ENCODE results near the gene ZNF445.

The ZNF445 gene

GRCh38 chr3:44477312-44478030 is at the start of gene ZNF445:
ZNF445 (minus strand) TSS chr3:44477670; CDS start chr3:44455549, 22,121 bp downstream.
- Histone ChIP-seq H3K4me3 (peak within 1 kb of the TSS; percentile 85), H3K36me3 (ENCODE audit: insufficient read depth, low read length) (no peaks in the 10 kb centered on the region), H3K9me3 (ENCODE audit: low read depth, low read length) (no peaks in the 10 kb centered on the region), H3K9ac (ENCODE audit: insufficient read length) (peak within 1 kb of the TSS; percentile 75), H3K27ac (peak within 1 kb of the TSS; percentile 79; the same call in 1 of the 2 replicates)
- no peak for DNase-seq (ENCODE audit: low read depth, low spot score)
- TF ChIP-seq FOXP2 (optimal IDR thresholded peaks at IDR 0.05; ENCODE audit: control extremely low read depth, extremely low read length, insufficient read depth) = no peak

GRCh38 chr3:44525060-44525459 is 47.6 kb upstream of the ZNF445 start:
- TF ChIP-seq FOXP2 (optimal IDR thresholded peaks at IDR 0.05; ENCODE audit: control extremely low read depth, extremely low read length, insufficient read depth) (no peak), POLR2AphosphoS5 (IDR thresholded peaks at IDR 0.05; ENCODE audit: borderline replicate concordance, low read depth, low read length) (no peak), EZH2 (IDR thresholded peaks at IDR 0.05) (no peak)
- Histone ChIP-seq H3K9ac (ENCODE audit: insufficient read length) (no peak overlapping the region), H3K36me3 (ENCODE audit: insufficient read depth, low read length) (no peaks in the 10 kb centered on the region), H3K9me3 (ENCODE audit: low read depth, low read length) (no peaks in the 10 kb centered on the region), H3K27ac (no peak overlapping the region), H3K4me3 (no peak overlapping the region)
- no peak for DNase-seq (ENCODE audit: low read depth, low spot score)

DNA sequence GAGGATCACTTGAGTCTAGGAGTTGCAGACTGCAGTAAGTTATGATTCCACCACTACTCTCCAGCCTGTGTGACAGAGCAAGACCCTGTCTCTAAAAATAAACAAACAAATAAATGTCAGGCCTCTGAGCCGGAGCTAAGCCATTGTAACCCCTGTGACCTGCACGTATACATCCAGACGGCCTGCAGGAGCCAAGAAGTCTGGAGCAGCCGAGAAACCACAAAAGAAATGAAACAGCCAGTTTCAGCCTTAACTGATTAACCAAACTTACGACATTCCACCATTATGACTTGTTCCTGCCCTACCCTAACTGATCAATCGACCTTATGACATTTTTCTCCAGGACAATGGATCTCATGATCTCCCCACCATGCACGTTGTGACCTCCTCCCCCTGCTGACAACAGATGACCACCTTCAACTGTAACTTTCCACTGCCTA is 45.0 kb upstream of the ZNF445 start:
- Histone ChIP-seq H3K27ac (no peak overlapping the region), H3K9me3 (ENCODE audit: low read depth, low read length) (no peaks in the 10 kb centered on the region), H3K9ac (ENCODE audit: insufficient read length) (no peak overlapping the region), H3K4me3 (no peak overlapping the region), H3K36me3 (ENCODE audit: insufficient read depth, low read length) (no peaks in the 10 kb centered on the region)
- DNase-seq (ENCODE audit: low read depth, low spot score) = no peak
- TF ChIP-seq POLR2AphosphoS5 (IDR thresholded peaks at IDR 0.05; ENCODE audit: borderline replicate concordance, low read depth, low read length) (no peak), FOXP2 (optimal IDR thresholded peaks at IDR 0.05; ENCODE audit: control extremely low read depth, extremely low read length, insufficient read depth) (no peak), EZH2 (IDR thresholded peaks at IDR 0.05) (no peak)

DNA sequence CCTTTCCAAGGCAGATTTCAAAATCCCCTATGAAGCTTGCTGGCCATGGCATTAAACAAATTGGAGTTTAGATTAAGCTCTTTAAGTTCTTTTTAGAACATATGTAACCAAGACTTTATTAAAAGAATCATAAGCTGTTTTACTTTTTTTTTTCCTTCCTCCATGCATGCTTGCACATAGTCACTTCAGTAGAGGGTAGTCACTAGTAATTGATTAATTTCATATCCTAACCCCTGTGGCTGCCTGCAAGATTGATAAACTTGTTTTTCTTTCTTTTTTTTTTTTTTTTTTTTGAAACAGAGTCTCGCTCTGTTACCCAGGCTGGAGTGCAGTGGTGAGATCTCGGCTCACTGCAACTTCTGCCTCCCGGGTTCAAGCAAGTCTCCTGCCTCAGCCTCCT is 44.3 kb upstream of the ZNF445 start:
- no peak overlapping the region for H3K27ac ChIP-seq
- H3K9me3 ChIP-seq (ENCODE audit: low read depth, low read length) = no peaks in the 10 kb centered on the region
- no peak for TF ChIP-seq POLR2AphosphoS5 (IDR thresholded peaks at IDR 0.05; ENCODE audit: borderline replicate concordance, low read depth, low read length)
- TF ChIP-seq FOXP2 (optimal IDR thresholded peaks at IDR 0.05; ENCODE audit: control extremely low read depth, extremely low read length, insufficient read depth) = no peak
- no peak for TF ChIP-seq EZH2 (IDR thresholded peaks at IDR 0.05)
- H3K4me3 ChIP-seq = no peak overlapping the region
- DNase-seq (ENCODE audit: low read depth, low spot score) = no peak
- H3K36me3 ChIP-seq (ENCODE audit: insufficient read depth, low read length) = no peaks in the 10 kb centered on the region
- no peak overlapping the region for H3K9ac ChIP-seq (ENCODE audit: insufficient read length)

DNA sequence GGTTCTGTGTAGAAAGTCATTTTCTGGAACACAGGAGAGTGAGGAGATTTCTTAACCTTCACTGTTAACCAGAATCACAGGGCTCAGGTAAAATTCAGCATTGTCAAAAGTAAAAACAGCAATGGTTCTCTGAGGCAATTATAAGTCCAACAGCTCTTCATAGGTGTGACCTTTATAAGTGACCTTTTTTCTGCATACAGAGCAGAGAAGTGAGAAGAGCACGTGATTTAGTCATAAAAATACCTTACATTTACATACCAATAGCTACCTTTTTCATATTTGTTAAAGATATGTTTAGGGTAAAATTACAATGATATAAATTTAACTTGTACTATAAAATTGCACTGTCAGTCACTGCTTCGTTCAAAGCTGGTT is 41.3 kb upstream of the ZNF445 start:
- H3K9ac ChIP-seq (ENCODE audit: insufficient read length) = no peak overlapping the region
- H3K27ac ChIP-seq = no peak overlapping the region
- DNase-seq (ENCODE audit: low read depth, low spot score) = no peak
- TF ChIP-seq FOXP2 (optimal IDR thresholded peaks at IDR 0.05; ENCODE audit: control extremely low read depth, extremely low read length, insufficient read depth) = no peak
- no peak for TF ChIP-seq POLR2AphosphoS5 (IDR thresholded peaks at IDR 0.05; ENCODE audit: borderline replicate concordance, low read depth, low read length)
- TF ChIP-seq EZH2 (IDR thresholded peaks at IDR 0.05) = no peak
- H3K36me3 ChIP-seq (ENCODE audit: insufficient read depth, low read length) = no peaks in the 10 kb centered on the region
- no peak overlapping the region for H3K4me3 ChIP-seq
- H3K9me3 ChIP-seq (ENCODE audit: low read depth, low read length) = no peaks in the 10 kb centered on the region

GRCh38 chr3:44516230-44516629 is 38.8 kb upstream of the ZNF445 start:
- no peak for DNase-seq (ENCODE audit: low read depth, low spot score)

GRCh38 chr3:44513513-44513912 is 36.0 kb upstream of the ZNF445 start:
- no peak overlapping the region for H3K9ac ChIP-seq (ENCODE audit: insufficient read length)
- no peaks in the 10 kb centered on the region for H3K9me3 ChIP-seq (ENCODE audit: low read depth, low read length)
- DNase-seq (ENCODE audit: low read depth, low spot score) = no peak
- TF ChIP-seq POLR2AphosphoS5 (IDR thresholded peaks at IDR 0.05; ENCODE audit: borderline replicate concordance, low read depth, low read length) = no peak
- TF ChIP-seq EZH2 (IDR thresholded peaks at IDR 0.05) = no peak
- no peak for TF ChIP-seq FOXP2 (optimal IDR thresholded peaks at IDR 0.05; ENCODE audit: control extremely low read depth, extremely low read length, insufficient read depth)
- H3K4me3 ChIP-seq = no peak overlapping the region
- no peaks in the 10 kb centered on the region for H3K36me3 ChIP-seq (ENCODE audit: insufficient read depth, low read length)
- H3K27ac ChIP-seq = no peak overlapping the region

More at GRCh38 chr3:44516230-44516629, 38.8 kb upstream of the ZNF445 start:
- Histone ChIP-seq H3K36me3 (ENCODE audit: insufficient read depth, low read length) (no peaks in the 10 kb centered on the region), H3K9ac (ENCODE audit: insufficient read length) (no peak overlapping the region), H3K4me3 (no peak overlapping the region), H3K27ac (no peak overlapping the region), H3K9me3 (ENCODE audit: low read depth, low read length) (no peaks in the 10 kb centered on the region)
- no peak for TF ChIP-seq EZH2 (IDR thresholded peaks at IDR 0.05)
- no peak for TF ChIP-seq FOXP2 (optimal IDR thresholded peaks at IDR 0.05; ENCODE audit: control extremely low read depth, extremely low read length, insufficient read depth)
- no peak for TF ChIP-seq POLR2AphosphoS5 (IDR thresholded peaks at IDR 0.05; ENCODE audit: borderline replicate concordance, low read depth, low read length)

DNA sequence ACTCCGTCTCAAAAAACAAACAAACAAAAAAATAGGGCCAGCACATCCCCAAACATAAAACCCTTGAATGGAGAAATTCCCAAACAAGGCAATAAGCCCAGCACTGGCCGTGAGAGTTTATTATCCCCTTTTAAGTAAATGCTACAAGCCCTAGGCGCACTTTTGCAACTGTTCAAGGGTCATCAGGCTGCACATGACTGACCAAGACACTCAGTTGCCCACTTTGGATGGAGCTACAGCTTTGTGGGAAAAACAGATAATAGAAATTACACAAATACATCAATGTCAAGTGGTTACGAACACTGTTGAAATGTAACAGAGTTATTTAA is 33.7 kb upstream of the ZNF445 start:
- Histone ChIP-seq H3K9me3 (ENCODE audit: low read depth, low read length) (no peaks in the 10 kb centered on the region), H3K9ac (ENCODE audit: insufficient read length) (peak overlapping the region; percentile 86), H3K36me3 (ENCODE audit: insufficient read depth, low read length) (no peaks in the 10 kb centered on the region; the same call in 1 of the 2 replicates), H3K4me3 (peak overlapping the region; percentile 79), H3K27ac (no peak overlapping the region)
- TF ChIP-seq FOXP2 (optimal IDR thresholded peaks at IDR 0.05; ENCODE audit: control extremely low read depth, extremely low read length, insufficient read depth) (no peak), POLR2AphosphoS5 (IDR thresholded peaks at IDR 0.05; ENCODE audit: borderline replicate concordance, low read depth, low read length) (no peak), EZH2 (IDR thresholded peaks at IDR 0.05) (no peak)
- no peak for DNase-seq (ENCODE audit: low read depth, low spot score)

- no peak for DNase-seq (ENCODE audit: low read depth, low spot score)
- TF ChIP-seq FOXP2 (optimal IDR thresholded peaks at IDR 0.05; ENCODE audit: control extremely low read depth, extremely low read length, insufficient read depth) = no peak
- TF ChIP-seq POLR2AphosphoS5 (IDR thresholded peaks at IDR 0.05; ENCODE audit: borderline replicate concordance, low read depth, low read length) = no peak
- no peak for TF ChIP-seq EZH2 (IDR thresholded peaks at IDR 0.05)
- H3K36me3 ChIP-seq (ENCODE audit: insufficient read depth, low read length) = no peaks in the 10 kb centered on the region; the same call in 1 of the 2 replicates
- peak overlapping the region; percentile 83 for H3K4me3 ChIP-seq
- 0 out of 2 replicates have a peak overlapping the region, but pooled peaks have one; percentile 13 for H3K27ac ChIP-seq
- H3K9me3 ChIP-seq (ENCODE audit: low read depth, low read length) = no peaks in the 10 kb centered on the region
- H3K9ac ChIP-seq (ENCODE audit: insufficient read length) = peak overlapping the region; percentile 87
Measured at GRCh38 chr3:44510000-44510368, 32.5 kb upstream of the ZNF445 start.
